Ovary (tissue), 7 donors: ENCODE measurements around the gene CCR5AS.

Experiments
- DNase-seq, 5 donors: peaks; one replicate each; pipeline ENCODE4 v3.0.0-alpha.2; 2019 to 2020
- H3K27ac ChIP-seq, 2 donors: fragments of 200-600 bp; one replicate each; pipeline versions ENCODE4 v1.5.1 to v1.8.0; 2019 to 2022
- H3K27me3 ChIP-seq: fragments of 200-600 bp; one replicate; pipeline ENCODE4 v1.8.0; 2022
- H3K36me3 ChIP-seq: fragments of 200-600 bp; sonication (generic); one replicate; pipeline ENCODE4 v1.5.1; 2019
- H3K4me1 ChIP-seq: one replicate; pipeline ENCODE4 v1.8.1; 2013; ENCODE audit warnings: mild to moderate bottlenecking, moderate library complexity; ENCODE audit not compliant: insufficient read depth
- H3K4me3 ChIP-seq: fragments of 200-600 bp; sonication (generic); one replicate; pipeline ENCODE4 v1.5.1; 2017
- H3K9me3 ChIP-seq, 2 donors: fragments of 200-600 bp in 1 of 2; sonication (generic) in 1 of 2; one replicate each; pipeline versions ENCODE4 v1.5.1 to v1.8.1; 2013 to 2019; ENCODE audit warnings: mild to moderate bottlenecking in 1 of 2, moderate library complexity in 1 of 2
- CTCF ChIP-seq, 3 donors: fragments of 450-650 bp in 2 of 3; fragments of 200-600 bp in 1 of 3; IDR thresholded peaks; one replicate each; pipeline versions ENCODE4 v1.5.1 to v1.8.0; 2016 to 2022; ENCODE audit warnings: antibody characterized with exemption in 3 of 3, mild to moderate bottlenecking in 1 of 3
- EP300 ChIP-seq: sonication (generic); formaldehyde crosslinking; IDR thresholded peaks from one replicate; pipeline ENCODE4 v1.6.1; 2017; ENCODE audit warnings: antibody characterized with exemption
- POLR2A ChIP-seq: fragments of 450-650 bp; IDR thresholded peaks from one replicate; pipeline ENCODE4 v1.6.1; 2017; ENCODE audit warnings: antibody characterized with exemption, mild to moderate bottlenecking, moderate library complexity
- WGBS, 3 donors: extraction: QIAGEN DNeasy Blood & Tissue Kit in 1 of 3; methylation state at CpG; one replicate each; pipeline versions ENCODE4 v1.1.5 to v1.1.7; 2013 to 2017; 5-methylcytosine and 5-hydroxymethylcytosine counted together
- intact Hi-C, 4 donors: fragments of 100-400 bp; cut with DNase I; formaldehyde crosslinking; loops; one replicate each; pipeline versions ENCODE4 v1.11.0 to v1.15.1; 2022 to 2023
- donor health status: DM: no; HTN: no; CAD: no; lungs with moderate emphysema.
- donor health status: DM: no; HTN: no; CAD: no.
- donor health status: Bipolar disorder and iron deficiency.
- donor health status: DM: no; HTN: no; CAD: no.
- donor health status: DM: yes; HTN: yes; CAD: no.

CCR5AS gene

GRCh38 chr3:46400846-46401245, 6.0 kb downstream of the CCR5AS start:
- no peak for DNase-seq
- Histone ChIP-seq H3K36me3 (no peaks in the 10 kb centered on the region), H3K27me3 (no peaks in the 10 kb centered on the region), H3K4me3 (no peak overlapping the region), H3K27ac (no peak overlapping the region), H3K4me1 (peaks cover 3% of the 10 kb centered on the region), H3K9me3 (no peaks in the 10 kb centered on the region)
- intact Hi-C loops, result no loop called here
- 64 to 69% (median 65%) methylated on average over 5 of the region's 5 CpGs for WGBS, 3 donors
- no peak for TF ChIP-seq EP300

- Histone ChIP-seq H3K36me3 (no peaks in the 10 kb centered on the region), H3K4me1 (no peaks in the 10 kb centered on the region), H3K27ac (no peak overlapping the region), H3K27me3 (no peaks in the 10 kb centered on the region), H3K9me3 (no peaks in the 10 kb centered on the region), H3K4me3 (no peak overlapping the region)
- DNase-seq, result no peak
- intact Hi-C loops, result no loop called here
- TF ChIP-seq POLR2A (no peak), CTCF (IDR thresholded peaks at IDR 0.05) (no peak), EP300 (no peak)
- 32 to 48% (median 41%) methylated on average over 8 of the region's 8 CpGs for WGBS, 3 donors
These were observed 6.7 kb downstream of the CCR5AS start for GRCh38 chr3:46400000-46400734.

GRCh38 chr3:46399557-46399956, 7.3 kb downstream of the CCR5AS start:
- intact Hi-C loops, result no loop called here
- Histone ChIP-seq H3K36me3 (no peaks in the 10 kb centered on the region), H3K27ac (no peak overlapping the region), H3K9me3 (no peaks in the 10 kb centered on the region), H3K27me3 (no peaks in the 10 kb centered on the region), H3K4me1 (no peaks in the 10 kb centered on the region), H3K4me3 (no peak overlapping the region)
- DNase-seq, result no peak
- TF ChIP-seq POLR2A (no peak), CTCF (IDR thresholded peaks at IDR 0.05) (no peak), EP300 (no peak)
- 67 to 72% (median 70%) methylated on average over 2 of the region's 2 CpGs for WGBS, 3 donors

- WGBS, 3 donors, result 68 to 88% (median 79%) methylated on average over 2 of the region's 2 CpGs
- no peak for DNase-seq
- Histone ChIP-seq H3K4me3 (no peak overlapping the region), H3K9me3 (no peaks in the 10 kb centered on the region), H3K27ac (no peak overlapping the region), H3K36me3 (no peaks in the 10 kb centered on the region), H3K4me1 (no peaks in the 10 kb centered on the region), H3K27me3 (no peaks in the 10 kb centered on the region)
- intact Hi-C loops, result no loop called here
- TF ChIP-seq POLR2A, result no peak
- no peak for TF ChIP-seq CTCF (IDR thresholded peaks at IDR 0.05)
- TF ChIP-seq EP300, result no peak
These were observed 7.8 kb downstream of the CCR5AS start for GRCh38 chr3:46399098-46399497.

GRCh38 chr3:46398186-46398955, 8.5 kb downstream of the CCR5AS start:
- Histone ChIP-seq H3K4me3 (no peak overlapping the region), H3K4me1 (no peaks in the 10 kb centered on the region), H3K27me3 (no peaks in the 10 kb centered on the region), H3K9me3 (no peaks in the 10 kb centered on the region), H3K27ac (no peak overlapping the region), H3K36me3 (no peaks in the 10 kb centered on the region)
- TF ChIP-seq EP300 (no peak), POLR2A (no peak), CTCF (IDR thresholded peaks at IDR 0.05) (no peak)
- WGBS, 3 donors, result 87 to 93% (median 92%) methylated on average over 6 of the region's 6 CpGs
- DNase-seq, result no peak
- intact Hi-C loops, result no loop called here
